Measurements from ENCODE around the gene STIM2.

STIM2 gene

GRCh38 chr4:26937567-26937966 lies 76.9 kb downstream of the STIM2 start:
- Histone ChIP-seq H3K27me3 (ENCODE audit: insufficient read depth, poor library complexity, severe bottlenecking) (no peaks in the 10 kb centered on the region), H3K4me3 (ENCODE audit: severe bottlenecking) (no peak overlapping the region), H3K27ac (ENCODE audit: poor library complexity, severe bottlenecking) (no peak overlapping the region), H3K36me3 (ENCODE audit: low read depth) (no peaks in the 10 kb centered on the region), H3K9me3 (ENCODE audit: severe bottlenecking) (no peaks in the 10 kb centered on the region), H3K4me1 (ENCODE audit: insufficient read depth, poor library complexity, severe bottlenecking) (no peaks in the 10 kb centered on the region)
- no peak for TF ChIP-seq CTCF (IDR thresholded peaks at IDR 0.05; ENCODE audit: poor library complexity, severe bottlenecking)
- ATAC-seq (ENCODE audit: low read depth), result no peak
- DNase-seq (ENCODE audit: low spot score), result no peak

- Histone ChIP-seq H3K4me1 (ENCODE audit: insufficient read depth, poor library complexity, severe bottlenecking) (no peaks in the 10 kb centered on the region), H3K27ac (ENCODE audit: poor library complexity, severe bottlenecking) (no peak overlapping the region), H3K27me3 (ENCODE audit: insufficient read depth, poor library complexity, severe bottlenecking) (no peaks in the 10 kb centered on the region), H3K4me3 (ENCODE audit: severe bottlenecking) (no peak overlapping the region), H3K36me3 (ENCODE audit: low read depth) (no peaks in the 10 kb centered on the region), H3K9me3 (ENCODE audit: severe bottlenecking) (no peaks in the 10 kb centered on the region)
- no peak for TF ChIP-seq CTCF (IDR thresholded peaks at IDR 0.05; ENCODE audit: poor library complexity, severe bottlenecking)
- ATAC-seq (ENCODE audit: low read depth) (no peak), DNase-seq (ENCODE audit: low spot score) (no peak)
Measured at GRCh38 chr4:26938516-26938915, 77.9 kb downstream of the STIM2 start.

- TF ChIP-seq CTCF (IDR thresholded peaks at IDR 0.05; ENCODE audit: poor library complexity, severe bottlenecking), result no peak
- H3K27me3 ChIP-seq (ENCODE audit: insufficient read depth, poor library complexity, severe bottlenecking), result no peaks in the 10 kb centered on the region
- H3K36me3 ChIP-seq (ENCODE audit: low read depth), result no peaks in the 10 kb centered on the region
- no peak overlapping the region for H3K4me3 ChIP-seq (ENCODE audit: severe bottlenecking)
- no peak overlapping the region for H3K27ac ChIP-seq (ENCODE audit: poor library complexity, severe bottlenecking)
- H3K9me3 ChIP-seq (ENCODE audit: severe bottlenecking), result no peaks in the 10 kb centered on the region
- no peak for DNase-seq (ENCODE audit: low spot score)
- no peak for ATAC-seq (ENCODE audit: low read depth)
- no peaks in the 10 kb centered on the region for H3K4me1 ChIP-seq (ENCODE audit: insufficient read depth, poor library complexity, severe bottlenecking)
Measured at GRCh38 chr4:26941951-26942350, 81.3 kb downstream of the STIM2 start.

GRCh38 chr4:26942871-26943270 lies 82.2 kb downstream of the STIM2 start:
- H3K4me1 ChIP-seq (ENCODE audit: insufficient read depth, poor library complexity, severe bottlenecking), result no peaks in the 10 kb centered on the region
- no peaks in the 10 kb centered on the region for H3K36me3 ChIP-seq (ENCODE audit: low read depth)
- H3K27ac ChIP-seq (ENCODE audit: poor library complexity, severe bottlenecking), result no peak overlapping the region
- no peaks in the 10 kb centered on the region for H3K27me3 ChIP-seq (ENCODE audit: insufficient read depth, poor library complexity, severe bottlenecking)
- no peaks in the 10 kb centered on the region for H3K9me3 ChIP-seq (ENCODE audit: severe bottlenecking)
- DNase-seq (ENCODE audit: low spot score), result no peak
- no peak for ATAC-seq (ENCODE audit: low read depth)
- H3K4me3 ChIP-seq (ENCODE audit: severe bottlenecking), result no peak overlapping the region
- no peak for TF ChIP-seq CTCF (IDR thresholded peaks at IDR 0.05; ENCODE audit: poor library complexity, severe bottlenecking)

GRCh38 chr4:26943391-26943790 lies 82.8 kb downstream of the STIM2 start:
- ATAC-seq (ENCODE audit: low read depth) (no peak), DNase-seq (ENCODE audit: low spot score) (no peak)
- no peaks in the 10 kb centered on the region for H3K4me1 ChIP-seq (ENCODE audit: insufficient read depth, poor library complexity, severe bottlenecking)
- no peaks in the 10 kb centered on the region for H3K36me3 ChIP-seq (ENCODE audit: low read depth)
- TF ChIP-seq CTCF (IDR thresholded peaks at IDR 0.05; ENCODE audit: poor library complexity, severe bottlenecking), result no peak
- H3K27me3 ChIP-seq (ENCODE audit: insufficient read depth, poor library complexity, severe bottlenecking), result no peaks in the 10 kb centered on the region
- H3K9me3 ChIP-seq (ENCODE audit: severe bottlenecking), result no peaks in the 10 kb centered on the region
- no peak overlapping the region for H3K4me3 ChIP-seq (ENCODE audit: severe bottlenecking)
- H3K27ac ChIP-seq (ENCODE audit: poor library complexity, severe bottlenecking), result no peak overlapping the region
